HEK293 (cell line): ENCODE data around the gene ZNF423.

Experiments used
- CTCF ChIA-PET: fragments of 350-600 bp; formaldehyde crosslinking; extraction: SDS; loops from one replicate; lab custom pipeline; 2021; ENCODE audit warnings: antibody characterized with exemption; lab: Yijun Ruan, JAX
- POLR2A ChIA-PET: fragments of 300-600 bp; formaldehyde crosslinking; extraction: SDS; loops from one replicate; lab custom pipeline; 2020; ENCODE audit warnings: antibody characterized with exemption, inconsistent platforms; lab: Yijun Ruan, JAX
- H3K27ac ChIP-seq: fragments of 200-500 bp; sonication (Bioruptor generic); 2 replicates; pipeline ENCODE4 v1.5.1; 2014; ENCODE audit warnings: low read depth, low read length, control low read depth, inconsistent platforms; ENCODE audit errors: extremely low read depth
- H3K36me3 ChIP-seq, 2 experiments: fragments of 200-500 bp in 1 of 2; sonication (Bioruptor generic) in 1 of 2; 1 replicate in 1 of 2; 2 replicates in 1 of 2; pipeline ENCODE4 v1.5.1; 2014 to 2017; ENCODE audit warnings: inconsistent platforms in 2 of 2, low read length in 2 of 2; ENCODE audit not compliant: control insufficient read depth in 2 of 2, insufficient read depth in 1 of 2
- H3K4me1 ChIP-seq: fragments of 200-500 bp; sonication (Bioruptor generic); 2 replicates; pipeline ENCODE4 v1.5.1; 2014; ENCODE audit warnings: mild to moderate bottlenecking, low read length, inconsistent platforms; ENCODE audit not compliant: control insufficient read depth, insufficient read depth
- H3K4me3 ChIP-seq: 2 replicates; pipeline ENCODE4 v1.5.1; 2011; ENCODE audit warnings: low read depth, mild to moderate bottlenecking, control low read depth, low read length, moderate library complexity
- H3K9me3 ChIP-seq: fragments of 200-500 bp; sonication (Bioruptor generic); 2 replicates; pipeline ENCODE4 v1.5.1; 2014; ENCODE audit warnings: low read depth, low read length, inconsistent platforms; ENCODE audit not compliant: control insufficient read depth, insufficient read depth
- BCL11A ChIP-seq: fragments of 450-650 bp; formaldehyde crosslinking; IDR thresholded peaks from 2 replicates; pipeline ENCODE4 v1.5.1; 2016; ENCODE audit warnings: low read depth, missing biosample characterization, missing genetic modification characterization
- FEZF1 ChIP-seq: fragments of 450-650 bp; formaldehyde crosslinking; IDR thresholded peaks from 2 replicates; pipeline ENCODE4 v1.5.1; 2016; ENCODE audit warnings: missing biosample characterization, missing genetic modification characterization
- GLIS2 ChIP-seq: fragments of 450-650 bp; formaldehyde crosslinking; IDR thresholded peaks from 2 replicates; pipeline ENCODE4 v1.5.1; 2016; ENCODE audit warnings: missing biosample characterization, missing genetic modification characterization
- OSR2 ChIP-seq: fragments of 450-650 bp; formaldehyde crosslinking; IDR thresholded peaks from 2 replicates; pipeline ENCODE4 v1.5.1; 2016; ENCODE audit warnings: missing biosample characterization, missing genetic modification characterization
- REST ChIP-seq: fragments of 450-650 bp; formaldehyde crosslinking; IDR thresholded peaks from 2 replicates; pipeline ENCODE4 v1.5.1; 2016; ENCODE audit warnings: missing biosample characterization, missing genetic modification characterization
- SALL2 ChIP-seq: fragments of 450-650 bp; formaldehyde crosslinking; IDR thresholded peaks from 2 replicates; pipeline ENCODE4 v1.5.0; 2017; ENCODE audit warnings: missing biosample characterization, mild to moderate bottlenecking, missing genetic modification characterization, borderline replicate concordance
- SP7 ChIP-seq: fragments of 450-650 bp; formaldehyde crosslinking; IDR thresholded peaks from 2 replicates; pipeline ENCODE4 v1.5.1; 2016; ENCODE audit warnings: missing biosample characterization, missing genetic modification characterization
- ZBTB17 ChIP-seq: fragments of 450-650 bp; formaldehyde crosslinking; IDR thresholded peaks from 2 replicates; pipeline ENCODE4 v1.5.1; 2016; ENCODE audit warnings: missing biosample characterization, missing genetic modification characterization
- ZFP37 ChIP-seq: fragments of 450-650 bp; formaldehyde crosslinking; IDR thresholded peaks from 2 replicates; pipeline ENCODE4 v1.5.1; 2016; ENCODE audit warnings: missing biosample characterization, missing genetic modification characterization
- ZNF211 ChIP-seq: fragments of 450-650 bp; formaldehyde crosslinking; IDR thresholded peaks from 2 replicates; pipeline ENCODE4 v1.5.1; 2016; ENCODE audit warnings: low read depth, missing biosample characterization, missing genetic modification characterization
- ZNF280D ChIP-seq: fragments of 450-650 bp; formaldehyde crosslinking; IDR thresholded peaks from 2 replicates; pipeline ENCODE4 v1.5.1; 2016; ENCODE audit warnings: missing biosample characterization, missing genetic modification characterization
- ZNF302 ChIP-seq: fragments of 450-650 bp; formaldehyde crosslinking; IDR thresholded peaks from 2 replicates; pipeline ENCODE4 v1.5.1; 2016; ENCODE audit warnings: missing biosample characterization, missing genetic modification characterization, low read depth
- ZNF324 ChIP-seq: fragments of 450-650 bp; formaldehyde crosslinking; IDR thresholded peaks from 2 replicates; pipeline ENCODE4 v1.5.1; 2016; ENCODE audit warnings: missing biosample characterization, missing genetic modification characterization
- ZNF626 ChIP-seq: fragments of 450-650 bp; sonication (Bioruptor Pico); formaldehyde crosslinking; IDR thresholded peaks from 2 replicates; pipeline ENCODE4 v1.5.1; 2018; ENCODE audit warnings: missing biosample characterization, missing genetic modification characterization, inconsistent platforms
- ZNF658 ChIP-seq: fragments of 450-650 bp; formaldehyde crosslinking; IDR thresholded peaks from 2 replicates; pipeline ENCODE4; 2016; ENCODE audit warnings: missing biosample characterization, missing genetic modification characterization
- ZNF664 ChIP-seq: fragments of 450-650 bp; formaldehyde crosslinking; IDR thresholded peaks from 2 replicates; pipeline ENCODE4 v1.5.1; 2016; ENCODE audit warnings: missing biosample characterization, missing genetic modification characterization
- ZNF692 ChIP-seq: fragments of 450-650 bp; formaldehyde crosslinking; IDR thresholded peaks from 2 replicates; pipeline ENCODE4 v1.5.1; 2016; ENCODE audit warnings: missing biosample characterization, missing genetic modification characterization
- ZNF776 ChIP-seq: fragments of 450-650 bp; formaldehyde crosslinking; IDR thresholded peaks from 2 replicates; pipeline ENCODE4 v1.5.0; 2017; ENCODE audit warnings: missing biosample characterization, missing genetic modification characterization, borderline replicate concordance
- ZNF843 ChIP-seq: fragments of 450-650 bp; formaldehyde crosslinking; IDR thresholded peaks from 2 replicates; pipeline ENCODE4 v1.5.1; 2016; ENCODE audit warnings: missing biosample characterization, missing genetic modification characterization
- TF ChIP-seq, protein P1 (sequence below): fragments of 450-650 bp; formaldehyde crosslinking; IDR thresholded peaks from 2 replicates; pipeline ENCODE4 v1.5.1; 2016; ENCODE audit warnings: missing biosample characterization, missing genetic modification characterization
- TF ChIP-seq, protein P2 (sequence below): fragments of 450-650 bp; formaldehyde crosslinking; IDR thresholded peaks from 2 replicates; pipeline ENCODE4 v1.5.1; 2016; ENCODE audit warnings: missing biosample characterization, missing genetic modification characterization
- TF ChIP-seq, protein P3 (sequence below): fragments of 450-650 bp; formaldehyde crosslinking; IDR thresholded peaks from 2 replicates; pipeline ENCODE4 v1.5.1; 2016; ENCODE audit warnings: missing biosample characterization, missing genetic modification characterization

ZNF423 gene

GRCh38 chr16:49734331-49734730 is 121.6 kb downstream of the ZNF423 start:
- ChIA-PET CTCF (no interaction called here), POLR2A (no interaction called here)
- H3K9me3 ChIP-seq = no peaks in the 10 kb centered on the region
- H3K36me3 ChIP-seq = peaks cover 0 to 7% of the 10 kb centered on the region in 2 experiments; a peak in 1 of 3 replicates
- no peak overlapping the region for H3K27ac ChIP-seq
- TF ChIP-seq ZNF324 (tag by site-specific recombination) = no peak
- no peak for TF ChIP-seq ZFP37 (tag by site-specific recombination)
- TF ChIP-seq ZNF664 (tag by site-specific recombination) = no peak
- TF ChIP-seq OSR2 = no peak
- TF ChIP-seq ZNF280D = no peak
- no peak for TF ChIP-seq SALL2 (tag by site-specific recombination)
- TF ChIP-seq, protein P1, sequence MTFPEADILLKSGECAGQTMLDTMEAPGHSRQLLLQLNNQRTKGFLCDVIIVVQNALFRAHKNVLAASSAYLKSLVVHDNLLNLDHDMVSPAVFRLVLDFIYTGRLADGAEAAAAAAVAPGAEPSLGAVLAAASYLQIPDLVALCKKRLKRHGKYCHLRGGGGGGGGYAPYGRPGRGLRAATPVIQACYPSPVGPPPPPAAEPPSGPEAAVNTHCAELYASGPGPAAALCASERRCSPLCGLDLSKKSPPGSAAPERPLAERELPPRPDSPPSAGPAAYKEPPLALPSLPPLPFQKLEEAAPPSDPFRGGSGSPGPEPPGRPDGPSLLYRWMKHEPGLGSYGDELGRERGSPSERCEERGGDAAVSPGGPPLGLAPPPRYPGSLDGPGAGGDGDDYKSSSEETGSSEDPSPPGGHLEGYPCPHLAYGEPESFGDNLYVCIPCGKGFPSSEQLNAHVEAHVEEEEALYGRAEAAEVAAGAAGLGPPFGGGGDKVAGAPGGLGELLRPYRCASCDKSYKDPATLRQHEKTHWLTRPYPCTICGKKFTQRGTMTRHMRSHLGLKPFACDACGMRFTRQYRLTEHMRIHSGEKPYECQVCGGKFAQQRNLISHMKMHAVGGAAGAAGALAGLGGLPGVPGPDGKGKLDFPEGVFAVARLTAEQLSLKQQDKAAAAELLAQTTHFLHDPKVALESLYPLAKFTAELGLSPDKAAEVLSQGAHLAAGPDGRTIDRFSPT (tag by site-specific recombination) = no peak
- TF ChIP-seq ZBTB17 (tag by site-specific recombination) = no peak
- TF ChIP-seq ZNF302 (tag by site-specific recombination) = no peak
- TF ChIP-seq REST (tag by site-specific recombination) = no peak
- no peak for TF ChIP-seq ZNF626 (tag by site-specific recombination)
- TF ChIP-seq ZNF211 (tag by site-specific recombination) = no peak
- TF ChIP-seq SP7 (tag by site-specific recombination) = no peak
- H3K4me3 ChIP-seq = no peak overlapping the region
- H3K4me1 ChIP-seq = peaks cover 6% of the 10 kb centered on the region; the same call in 1 of the 2 replicates

DNA sequence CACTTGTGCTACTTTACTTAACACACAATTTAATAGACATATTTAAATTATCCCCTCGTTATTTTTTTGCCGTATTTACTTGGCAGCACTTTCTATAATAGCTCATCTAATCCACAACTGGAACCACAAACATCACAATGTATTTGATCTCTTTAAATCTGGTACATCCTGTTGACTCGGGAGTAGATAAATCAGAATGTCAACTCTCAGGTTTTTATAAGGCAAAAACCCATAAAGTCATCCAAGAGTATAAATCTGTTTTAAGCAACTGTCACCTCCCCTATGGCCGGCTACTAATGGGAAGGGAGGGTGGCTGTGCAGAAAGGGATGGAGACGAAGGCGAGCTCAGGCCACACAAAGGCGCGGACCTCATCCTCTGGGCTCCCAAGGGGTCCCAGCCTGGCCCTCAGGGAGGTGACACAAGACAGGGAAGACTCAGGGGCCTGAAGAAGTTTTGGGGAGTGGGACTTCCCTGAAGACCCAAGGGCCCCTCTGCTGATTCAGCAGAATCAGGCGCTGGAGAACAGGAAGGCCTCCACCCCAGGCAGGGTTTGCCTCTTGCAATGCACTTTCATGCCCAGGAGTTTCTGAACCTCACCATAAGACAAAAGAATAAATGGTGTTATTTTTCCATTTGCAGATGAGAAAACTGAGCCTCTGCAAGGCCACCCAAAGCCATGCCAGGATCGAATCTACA is 122.5 kb downstream of the ZNF423 start:
- peaks cover 6% of the 10 kb centered on the region; the same call in 1 of the 2 replicates for H3K4me1 ChIP-seq
- H3K9me3 ChIP-seq = no peaks in the 10 kb centered on the region
- H3K4me3 ChIP-seq = no peak overlapping the region
- POLR2A ChIA-PET = no interaction called here
- CTCF ChIA-PET = no interaction called here
- H3K36me3 ChIP-seq = peaks cover 0 to 7% of the 10 kb centered on the region in 2 experiments; a peak in 1 of 3 replicates
- H3K27ac ChIP-seq = no peak overlapping the region
- TF ChIP-seq ZNF658 (tag by site-specific recombination) = no peak
- no peak for TF ChIP-seq ZNF692 (tag by site-specific recombination)
- TF ChIP-seq FEZF1 (tag by site-specific recombination) = peak; percentile 68
- TF ChIP-seq GLIS2 (tag by site-specific recombination) = no peak
- TF ChIP-seq ZNF776 = no peak
- TF ChIP-seq, protein P2, sequence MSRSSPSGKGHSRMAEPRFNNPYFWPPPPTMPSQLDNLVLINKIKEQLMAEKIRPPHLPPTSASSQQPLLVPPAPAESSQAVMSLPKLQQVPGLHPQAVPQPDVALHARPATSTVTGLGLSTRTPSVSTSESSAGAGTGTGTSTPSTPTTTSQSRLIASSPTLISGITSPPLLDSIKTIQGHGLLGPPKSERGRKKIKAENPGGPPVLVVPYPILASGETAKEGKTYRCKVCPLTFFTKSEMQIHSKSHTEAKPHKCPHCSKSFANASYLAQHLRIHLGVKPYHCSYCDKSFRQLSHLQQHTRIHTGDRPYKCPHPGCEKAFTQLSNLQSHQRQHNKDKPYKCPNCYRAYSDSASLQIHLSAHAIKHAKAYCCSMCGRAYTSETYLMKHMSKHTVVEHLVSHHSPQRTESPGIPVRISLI = no peak
- TF ChIP-seq BCL11A (tag by site-specific recombination) = no peak
- TF ChIP-seq, protein P3, sequence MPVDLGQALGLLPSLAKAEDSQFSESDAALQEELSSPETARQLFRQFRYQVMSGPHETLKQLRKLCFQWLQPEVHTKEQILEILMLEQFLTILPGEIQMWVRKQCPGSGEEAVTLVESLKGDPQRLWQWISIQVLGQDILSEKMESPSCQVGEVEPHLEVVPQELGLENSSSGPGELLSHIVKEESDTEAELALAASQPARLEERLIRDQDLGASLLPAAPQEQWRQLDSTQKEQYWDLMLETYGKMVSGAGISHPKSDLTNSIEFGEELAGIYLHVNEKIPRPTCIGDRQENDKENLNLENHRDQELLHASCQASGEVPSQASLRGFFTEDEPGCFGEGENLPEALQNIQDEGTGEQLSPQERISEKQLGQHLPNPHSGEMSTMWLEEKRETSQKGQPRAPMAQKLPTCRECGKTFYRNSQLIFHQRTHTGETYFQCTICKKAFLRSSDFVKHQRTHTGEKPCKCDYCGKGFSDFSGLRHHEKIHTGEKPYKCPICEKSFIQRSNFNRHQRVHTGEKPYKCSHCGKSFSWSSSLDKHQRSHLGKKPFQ (tag by site-specific recombination) = no peak
- peak; percentile 82 for TF ChIP-seq ZNF843 (tag by site-specific recombination)
